Tibial artery (tissue), 4 donors: ENCODE results near the gene GABRP.

ENCODE experiments used
- DNase-seq, 2 donors: peaks; one replicate each; pipeline ENCODE4 v3.0.0-alpha.2; 2019
- H3K27ac ChIP-seq, 2 donors: fragments of 200-600 bp; sonication (generic) in 1 of 2; 1 replicate in 1 of 2; 2 replicates in 1 of 2; pipeline ENCODE4 v1.5.1; 2018 to 2019; ENCODE audit warnings: mild to moderate bottlenecking in 1 of 2
- H3K27me3 ChIP-seq, 2 donors: fragments of 200-600 bp; sonication (generic) in 1 of 2; one replicate each; pipeline versions ENCODE4 v1.5.1 to v1.6.0; 2016 to 2019
- H3K36me3 ChIP-seq, 3 donors: fragments of 200-600 bp; sonication (generic) in 2 of 3; one replicate each; pipeline ENCODE4 v1.5.1; 2016 to 2019; ENCODE audit warnings: mild to moderate bottlenecking in 2 of 3
- H3K4me1 ChIP-seq, 4 donors: fragments of 200-600 bp; sonication (generic) in 2 of 4; 1 replicate in 3 of 4; 2 replicates in 1 of 4; pipeline ENCODE4 v1.5.1; 2016 to 2019
- H3K4me3 ChIP-seq, 2 donors: fragments of 200-600 bp; sonication (generic) in 1 of 2; 1 replicate in 1 of 2; 2 replicates in 1 of 2; pipeline ENCODE4 v1.5.1; 2018 to 2019; ENCODE audit warnings: mild to moderate bottlenecking in 2 of 2
- H3K9me3 ChIP-seq, 3 donors: fragments of 200-600 bp; sonication (generic) in 1 of 3; one replicate each; pipeline ENCODE4 v1.5.1; 2016 to 2019
- intact Hi-C: fragments of 100-400 bp; cut with DNase I; formaldehyde crosslinking; loops from one replicate; pipeline ENCODE4 v1.15.0; 2023; ENCODE audit warnings: low total_unique reads
- TF ChIP-seq, protein P1 (sequence below), 2 experiments: fragments of 200-600 bp in 1 of 2; fragments of 450-650 bp in 1 of 2; IDR thresholded peaks; one replicate each; pipeline ENCODE4 v1.5.1; 2017 to 2019; ENCODE audit warnings: antibody characterized with exemption in 2 of 2, mild to moderate bottlenecking in 1 of 2, moderate library complexity in 1 of 2

The GABRP gene

DNA sequence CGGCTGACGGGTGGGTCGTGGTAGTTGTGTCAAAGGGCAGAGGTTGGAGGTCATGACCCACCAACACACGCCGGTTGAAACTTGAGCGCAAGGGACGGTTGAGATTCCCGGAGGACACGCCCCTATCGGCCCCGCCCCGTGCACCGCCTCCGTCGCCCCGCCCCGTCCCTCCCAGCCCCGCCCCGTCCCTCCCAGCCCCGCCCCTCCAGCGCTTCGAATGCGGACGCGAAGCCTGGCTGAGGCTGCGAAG lies 78.1 kb downstream of the GABRP start:
- H3K4me1 ChIP-seq, result peaks cover 0 to 5% (median 2%) of the 10 kb centered on the region in 4 donors
- peak overlapping the region in 1 of 2 donors; percentile 47 for H3K27ac ChIP-seq
- peaks cover 0 to 21% (median 21%) of the 10 kb centered on the region in 3 donors for H3K9me3 ChIP-seq
- TF ChIP-seq, protein P1, sequence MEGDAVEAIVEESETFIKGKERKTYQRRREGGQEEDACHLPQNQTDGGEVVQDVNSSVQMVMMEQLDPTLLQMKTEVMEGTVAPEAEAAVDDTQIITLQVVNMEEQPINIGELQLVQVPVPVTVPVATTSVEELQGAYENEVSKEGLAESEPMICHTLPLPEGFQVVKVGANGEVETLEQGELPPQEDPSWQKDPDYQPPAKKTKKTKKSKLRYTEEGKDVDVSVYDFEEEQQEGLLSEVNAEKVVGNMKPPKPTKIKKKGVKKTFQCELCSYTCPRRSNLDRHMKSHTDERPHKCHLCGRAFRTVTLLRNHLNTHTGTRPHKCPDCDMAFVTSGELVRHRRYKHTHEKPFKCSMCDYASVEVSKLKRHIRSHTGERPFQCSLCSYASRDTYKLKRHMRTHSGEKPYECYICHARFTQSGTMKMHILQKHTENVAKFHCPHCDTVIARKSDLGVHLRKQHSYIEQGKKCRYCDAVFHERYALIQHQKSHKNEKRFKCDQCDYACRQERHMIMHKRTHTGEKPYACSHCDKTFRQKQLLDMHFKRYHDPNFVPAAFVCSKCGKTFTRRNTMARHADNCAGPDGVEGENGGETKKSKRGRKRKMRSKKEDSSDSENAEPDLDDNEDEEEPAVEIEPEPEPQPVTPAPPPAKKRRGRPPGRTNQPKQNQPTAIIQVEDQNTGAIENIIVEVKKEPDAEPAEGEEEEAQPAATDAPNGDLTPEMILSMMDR (IDR thresholded peaks at IDR 0.05), result no peak
- intact Hi-C loops, result no loop called here
- H3K27me3 ChIP-seq, result no peaks in the 10 kb centered on the region
- H3K4me3 ChIP-seq, result peak overlapping the region; percentile 62 to 94
- no peaks in the 10 kb centered on the region for H3K36me3 ChIP-seq
- no peak for DNase-seq

DNA sequence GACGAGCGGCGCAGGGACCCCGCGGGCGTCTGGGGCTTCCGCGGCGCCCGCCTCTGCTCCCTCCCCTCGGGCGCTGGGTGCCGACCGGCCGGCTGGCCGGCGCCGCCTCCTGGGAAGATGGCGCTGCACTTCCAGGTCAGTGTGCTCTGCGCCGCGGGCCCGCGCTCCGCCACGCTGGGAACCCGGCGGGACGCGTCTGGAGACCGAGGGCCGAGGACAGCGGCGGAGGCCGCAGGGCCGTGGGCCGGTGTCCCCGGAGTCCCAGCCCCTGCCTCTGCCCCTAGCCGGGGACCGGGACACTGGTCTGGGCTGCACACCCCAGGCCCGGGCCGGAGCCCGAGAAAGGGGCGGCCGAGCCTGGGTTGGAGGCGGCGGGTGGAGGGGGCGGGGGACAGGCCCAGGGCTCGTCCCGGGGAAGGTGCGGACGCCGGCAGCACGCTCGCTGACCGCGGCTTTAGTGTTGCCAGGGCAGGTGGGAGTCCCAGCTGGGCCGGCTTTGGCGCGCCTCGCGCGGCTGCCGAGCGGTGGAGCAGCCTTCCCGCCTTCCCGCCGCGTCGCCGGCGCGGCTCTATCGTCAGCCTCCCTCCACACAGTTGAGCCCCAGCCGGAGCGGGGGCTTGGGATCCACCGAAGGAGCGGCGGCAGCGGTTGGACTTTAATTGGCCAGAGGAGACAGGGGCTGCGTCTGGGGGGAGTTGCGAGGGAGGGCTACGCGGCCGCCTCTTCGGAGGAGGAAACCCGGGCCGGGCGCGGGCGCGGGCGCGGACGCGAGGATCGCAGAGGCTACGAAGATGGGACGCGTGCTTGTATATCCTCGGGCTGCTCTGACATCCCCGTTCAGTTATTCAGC lies 78.6 kb downstream of the GABRP start, which contains the start of gene RANBP17:
TSS of gene RANBP17 (plus strand) at position 102 of the 850 bp plus-strand sequence.
- H3K9me3 ChIP-seq, result peaks cover 0 to 21% (median 21%) of the 10 kb centered on the region in 3 donors
- TF ChIP-seq, protein P1 (IDR thresholded peaks at IDR 0.05), result no peak
- H3K27me3 ChIP-seq, result no peaks in the 10 kb centered on the region
- peak within 1 kb of the TSS; percentile 62 to 94 for H3K4me3 ChIP-seq
- H3K27ac ChIP-seq, result peak within 1 kb of the TSS; percentile 42 to 47
- DNase-seq, result no peak
- intact Hi-C loops, result no loop called here
- peaks cover 0 to 5% (median 2%) of the 10 kb centered on the region in 4 donors for H3K4me1 ChIP-seq
- H3K36me3 ChIP-seq, result no peaks in the 10 kb centered on the region

DNA sequence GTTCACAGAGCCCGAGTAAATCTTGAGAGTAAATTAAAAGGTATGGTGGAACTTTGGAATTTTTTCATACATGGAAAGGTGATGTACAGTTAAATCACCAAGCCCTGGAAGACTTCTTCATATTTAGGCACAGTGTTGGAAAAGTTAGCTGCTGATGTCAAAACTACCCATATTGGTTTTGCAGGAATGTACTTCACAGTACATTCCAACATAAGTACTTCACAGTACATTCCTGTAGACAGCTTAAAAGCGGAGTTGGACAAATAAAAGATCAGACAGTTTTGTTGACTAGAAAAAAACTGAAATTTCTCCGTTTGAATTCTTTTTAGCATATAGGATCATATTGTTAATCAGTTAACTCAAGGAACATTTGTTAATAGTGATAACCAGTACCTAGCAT lies 80.1 kb downstream of the GABRP start:
- Histone ChIP-seq H3K27ac (no peak overlapping the region), H3K4me1 (peaks cover 0 to 5% (median 2%) of the 10 kb centered on the region in 4 donors), H3K36me3 (no peaks in the 10 kb centered on the region), H3K4me3 (no peak overlapping the region), H3K9me3 (peaks cover 0 to 21% (median 21%) of the 10 kb centered on the region in 3 donors), H3K27me3 (no peaks in the 10 kb centered on the region)
- intact Hi-C loops, result no loop called here
- TF ChIP-seq, protein P1 (IDR thresholded peaks at IDR 0.05), result no peak
- DNase-seq, result no peak
